ENCODE results near the gene SOX8.
A peak's percentile ranks its signal among the peaks of the same experiment; 100 is the strongest.
"Not testable (repeated sequence)": the region's sequence is repeated elsewhere in the genome, so short reads cannot be mapped to it uniquely, and the experiment has no call there.

SOX8 gene

GRCh38 chr16:953818-954217 is 27.8 kb upstream of the SOX8 start:
- DNase-seq (ENCODE audit: low read depth in 2 of 2): not testable (repeated sequence)

GRCh38 chr16:955766-956165 is 25.8 kb upstream of the SOX8 start:
- not testable (repeated sequence) for DNase-seq (ENCODE audit: low read depth in 2 of 2)

- DNase-seq (ENCODE audit: low read depth in 2 of 2): no peak
Measured at GRCh38 chr16:959232-960040, 22.1 kb upstream of the SOX8 start.

- no peak for DNase-seq (ENCODE audit: low read depth in 2 of 2)
Measured at GRCh38 chr16:962366-962765, 19.2 kb upstream of the SOX8 start.

GRCh38 chr16:962901-963814 is 18.4 kb upstream of the SOX8 start:
- DNase-seq (ENCODE audit: low read depth in 2 of 2): no peak

- no peak for DNase-seq (ENCODE audit: low read depth in 2 of 2)
Measured at GRCh38 chr16:963913-964312, 17.7 kb upstream of the SOX8 start.

GRCh38 chr16:964356-965035 is 17.1 kb upstream of the SOX8 start:
- peak; percentile 42 to 68 for DNase-seq (ENCODE audit: low read depth in 2 of 2)

- DNase-seq (ENCODE audit: low read depth in 2 of 2): no peak
Measured at GRCh38 chr16:965036-965395, 16.6 kb upstream of the SOX8 start.

- no peak for DNase-seq (ENCODE audit: low read depth in 2 of 2)
Measured at GRCh38 chr16:965487-965886, 16.1 kb upstream of the SOX8 start.

- DNase-seq (ENCODE audit: low read depth in 2 of 2): no peak
Measured at GRCh38 chr16:966035-966434, 15.5 kb upstream of the SOX8 start.

GRCh38 chr16:966505-966904 is 15.1 kb upstream of the SOX8 start:
- no peak for DNase-seq (ENCODE audit: low read depth in 2 of 2)

- no peak for DNase-seq (ENCODE audit: low read depth in 2 of 2)
Measured at GRCh38 chr16:967077-967541, 14.5 kb upstream of the SOX8 start.

- no peak for DNase-seq (ENCODE audit: low read depth in 2 of 2)
Measured at GRCh38 chr16:967546-968295, 13.8 kb upstream of the SOX8 start.

GRCh38 chr16:968620-969019 is 12.9 kb upstream of the SOX8 start:
- DNase-seq (ENCODE audit: low read depth in 2 of 2): no peak

GRCh38 chr16:969508-970385 is 11.8 kb upstream of the SOX8 start:
- DNase-seq (ENCODE audit: low read depth in 2 of 2): peak in 1 of 2 donors; percentile 17

- no peak for DNase-seq (ENCODE audit: low read depth in 2 of 2)
Measured at GRCh38 chr16:970386-970765, 11.2 kb upstream of the SOX8 start.

- DNase-seq (ENCODE audit: low read depth in 2 of 2): peak; percentile 93 to 98
Measured at GRCh38 chr16:970766-971581, 10.6 kb upstream of the SOX8 start, which contains the start of gene LMF1. LMF1 (minus strand) TSS chr16:970984; CDS start chr16:970980, 4 bp downstream.

- DNase-seq (ENCODE audit: low read depth in 2 of 2): no peak
Measured at GRCh38 chr16:971582-971905, 10.0 kb upstream of the SOX8 start.

GRCh38 chr16:971981-972315 is 9.6 kb upstream of the SOX8 start:
- no peak for DNase-seq (ENCODE audit: low read depth in 2 of 2)
